ENCODE results near the gene RAB9A.

DNA sequence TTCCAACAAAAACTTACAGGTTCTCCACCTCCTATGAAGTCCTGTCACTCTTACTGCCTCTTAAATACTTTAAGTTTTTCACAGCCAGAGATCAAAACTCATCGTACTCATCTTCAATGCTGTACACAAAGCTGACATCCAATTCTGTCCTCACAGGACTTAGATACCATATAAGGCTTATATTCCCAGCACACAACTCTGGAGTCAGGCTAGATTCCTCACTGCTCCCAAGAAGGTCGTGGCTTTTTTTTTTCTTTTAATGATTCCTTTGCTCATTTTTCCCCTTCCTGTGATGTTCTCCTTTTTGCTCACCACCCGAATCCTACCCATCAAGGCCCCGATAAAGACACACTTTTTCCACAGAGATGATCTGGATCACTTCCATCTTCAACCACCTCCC, 44.6 kb downstream of the RAB9A start:
- TF ChIP-seq PPARA (CRISPR knock-in tag; IDR thresholded peaks at IDR 0.05; ENCODE audit: borderline replicate concordance) (no peak), ZFP3 (CRISPR knock-in tag; IDR thresholded peaks at IDR 0.05) (no peak), ARNTL (CRISPR knock-in tag; IDR thresholded peaks at IDR 0.05; ENCODE audit: borderline replicate concordance, low read depth) (no peak), OSR1 (CRISPR knock-in tag; IDR thresholded peaks at IDR 0.05) (no peak), ZFP30 (CRISPR knock-in tag; IDR thresholded peaks at IDR 0.05) (no peak)
- TF ChIP-seq, protein P1, sequence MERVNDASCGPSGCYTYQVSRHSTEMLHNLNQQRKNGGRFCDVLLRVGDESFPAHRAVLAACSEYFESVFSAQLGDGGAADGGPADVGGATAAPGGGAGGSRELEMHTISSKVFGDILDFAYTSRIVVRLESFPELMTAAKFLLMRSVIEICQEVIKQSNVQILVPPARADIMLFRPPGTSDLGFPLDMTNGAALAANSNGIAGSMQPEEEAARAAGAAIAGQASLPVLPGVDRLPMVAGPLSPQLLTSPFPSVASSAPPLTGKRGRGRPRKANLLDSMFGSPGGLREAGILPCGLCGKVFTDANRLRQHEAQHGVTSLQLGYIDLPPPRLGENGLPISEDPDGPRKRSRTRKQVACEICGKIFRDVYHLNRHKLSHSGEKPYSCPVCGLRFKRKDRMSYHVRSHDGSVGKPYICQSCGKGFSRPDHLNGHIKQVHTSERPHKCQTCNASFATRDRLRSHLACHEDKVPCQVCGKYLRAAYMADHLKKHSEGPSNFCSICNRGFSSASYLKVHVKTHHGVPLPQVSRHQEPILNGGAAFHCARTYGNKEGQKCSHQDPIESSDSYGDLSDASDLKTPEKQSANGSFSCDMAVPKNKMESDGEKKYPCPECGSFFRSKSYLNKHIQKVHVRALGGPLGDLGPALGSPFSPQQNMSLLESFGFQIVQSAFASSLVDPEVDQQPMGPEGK (CRISPR knock-in tag; IDR thresholded peaks at IDR 0.05; ENCODE audit: borderline replicate concordance): no peak

Data from SK-N-SH treated with all-trans-retinoic acid at 6 μM for 48 hours (cell line).